ENCODE measurements around the gene FMNL2. TPM values are rescaled to one million over a fixed set of nuclear protein-coding genes. Genes with fewer than 3 reads are reported as not detected.

The FMNL2 gene
- polyA plus RNA-seq, 3 donors: 0.28 to 3.2 (median 0.71) TPM

DNA sequence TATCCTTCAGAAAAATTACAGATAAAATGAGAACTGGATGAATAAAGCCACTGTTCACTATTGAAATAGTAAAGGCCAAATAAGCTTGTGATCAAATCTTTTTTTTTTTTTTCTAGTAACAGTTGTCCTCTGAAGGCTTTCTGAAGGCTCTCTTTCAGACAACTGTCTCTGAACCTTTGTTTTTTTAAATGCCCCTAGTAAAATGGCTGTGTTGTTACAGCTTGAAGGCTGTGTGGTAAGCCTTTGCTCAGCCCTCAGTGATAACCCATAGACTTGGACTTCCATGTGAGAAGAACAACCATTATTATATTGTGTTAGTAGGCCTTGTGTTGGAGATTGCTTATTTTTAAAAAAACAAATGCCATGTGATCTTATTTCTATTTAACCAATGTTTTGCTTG lies 17.6 kb downstream of the FMNL2 start:
- H3K9me3 ChIP-seq (replicated peaks in 1 of 2; ENCODE audit: control insufficient read depth in 1 of 2, insufficient read depth in 1 of 2, low read length in 2 of 2): no peaks in the 10 kb centered on the region
- no peak overlapping the region for H3K9ac ChIP-seq (ENCODE audit: insufficient read depth, low read length, poor library complexity, severe bottlenecking)
- H3K4me1 Mint-ChIP-seq: no peaks in the 10 kb centered on the region
- intact Hi-C loops (cut with micrococcal nuclease): no loop called here
- peaks cover 0 to 3% (median 0%) of the 10 kb centered on the region in 7 donors for H3K9me3 Mint-ChIP-seq
- no peak for DNase-seq
- H3K27ac ChIP-seq (ENCODE audit: low read depth in 1 of 2, low read length in 2 of 2): no peak overlapping the region
- TF ChIP-seq, protein P1, sequence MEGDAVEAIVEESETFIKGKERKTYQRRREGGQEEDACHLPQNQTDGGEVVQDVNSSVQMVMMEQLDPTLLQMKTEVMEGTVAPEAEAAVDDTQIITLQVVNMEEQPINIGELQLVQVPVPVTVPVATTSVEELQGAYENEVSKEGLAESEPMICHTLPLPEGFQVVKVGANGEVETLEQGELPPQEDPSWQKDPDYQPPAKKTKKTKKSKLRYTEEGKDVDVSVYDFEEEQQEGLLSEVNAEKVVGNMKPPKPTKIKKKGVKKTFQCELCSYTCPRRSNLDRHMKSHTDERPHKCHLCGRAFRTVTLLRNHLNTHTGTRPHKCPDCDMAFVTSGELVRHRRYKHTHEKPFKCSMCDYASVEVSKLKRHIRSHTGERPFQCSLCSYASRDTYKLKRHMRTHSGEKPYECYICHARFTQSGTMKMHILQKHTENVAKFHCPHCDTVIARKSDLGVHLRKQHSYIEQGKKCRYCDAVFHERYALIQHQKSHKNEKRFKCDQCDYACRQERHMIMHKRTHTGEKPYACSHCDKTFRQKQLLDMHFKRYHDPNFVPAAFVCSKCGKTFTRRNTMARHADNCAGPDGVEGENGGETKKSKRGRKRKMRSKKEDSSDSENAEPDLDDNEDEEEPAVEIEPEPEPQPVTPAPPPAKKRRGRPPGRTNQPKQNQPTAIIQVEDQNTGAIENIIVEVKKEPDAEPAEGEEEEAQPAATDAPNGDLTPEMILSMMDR (IDR thresholded peaks at IDR 0.05): no peak
- H3K36me3 ChIP-seq (replicated peaks in 1 of 2; ENCODE audit: control insufficient read depth in 1 of 2, insufficient read depth in 2 of 2, low read length in 2 of 2): no peaks in the 10 kb centered on the region
- no peaks in the 10 kb centered on the region for H3K79me2 ChIP-seq (ENCODE audit: insufficient read depth, low read length)
- H3K27me3 Mint-ChIP-seq (ENCODE audit: low read depth in 3 of 3): peaks cover 0 to 1% (median 0%) of the 10 kb centered on the region in 3 donors
- H3K4me3 Mint-ChIP-seq: no peak overlapping the region
- H3K4me2 ChIP-seq (replicated peaks; ENCODE audit: extremely low read depth, low read length, poor library complexity, severe bottlenecking): no peak overlapping the region
- no peak overlapping the region for H2AFZ ChIP-seq (ENCODE audit: insufficient read depth, low read depth, low read length, poor library complexity, severe bottlenecking)
- H3K27me3 ChIP-seq (ENCODE audit: control insufficient read depth in 2 of 2, insufficient read depth in 2 of 2, low read length in 2 of 2): no peaks in the 10 kb centered on the region
- no peak overlapping the region for H3K4me3 ChIP-seq (replicated peaks in 1 of 3; ENCODE audit: low read depth in 2 of 3, low read length in 3 of 3)
- H3K4me1 ChIP-seq (ENCODE audit: control insufficient read depth in 1 of 2, insufficient read depth in 2 of 2, low read length in 2 of 2): no peaks in the 10 kb centered on the region
- no peaks in the 10 kb centered on the region for H3K36me3 Mint-ChIP-seq
- H4K20me1 ChIP-seq (ENCODE audit: insufficient read depth, low read length): no peaks in the 10 kb centered on the region
- H3K27ac Mint-ChIP-seq: no peak overlapping the region

DNA sequence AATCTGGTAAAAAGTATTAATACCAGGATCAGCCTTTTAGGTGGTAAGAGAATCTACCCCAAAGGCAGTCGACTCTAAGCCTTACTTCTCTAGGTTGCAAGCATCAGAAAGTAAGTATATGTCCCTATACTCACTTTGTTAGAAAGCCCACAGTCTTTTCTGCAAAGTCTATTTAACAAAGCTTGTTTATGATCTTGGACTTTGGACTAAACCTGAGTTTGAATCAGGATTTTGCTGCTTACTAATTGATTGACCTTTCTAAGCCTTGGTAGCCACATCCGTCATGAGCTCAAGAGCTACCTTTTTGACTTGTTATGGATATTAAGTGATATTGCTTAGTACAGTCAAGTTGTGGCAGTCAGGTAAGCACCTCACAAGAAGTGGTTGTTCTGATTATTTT lies 18.4 kb downstream of the FMNL2 start:
- no peaks in the 10 kb centered on the region for H3K9me3 ChIP-seq (replicated peaks in 1 of 2; ENCODE audit: control insufficient read depth in 1 of 2, insufficient read depth in 1 of 2, low read length in 2 of 2)
- H2AFZ ChIP-seq (ENCODE audit: insufficient read depth, low read depth, low read length, poor library complexity, severe bottlenecking): no peak overlapping the region
- H3K27me3 ChIP-seq (ENCODE audit: control insufficient read depth in 2 of 2, insufficient read depth in 2 of 2, low read length in 2 of 2): no peaks in the 10 kb centered on the region
- intact Hi-C loops (cut with micrococcal nuclease): no loop called here
- H3K9ac ChIP-seq (ENCODE audit: insufficient read depth, low read length, poor library complexity, severe bottlenecking): no peak overlapping the region
- H3K27ac ChIP-seq (ENCODE audit: low read depth in 1 of 2, low read length in 2 of 2): no peak overlapping the region
- no peak overlapping the region for H3K4me3 Mint-ChIP-seq
- peaks cover 0 to 1% (median 0%) of the 10 kb centered on the region in 3 donors for H3K27me3 Mint-ChIP-seq (ENCODE audit: low read depth in 3 of 3)
- no peaks in the 10 kb centered on the region for H3K79me2 ChIP-seq (ENCODE audit: insufficient read depth, low read length)
- TF ChIP-seq, protein P1 (IDR thresholded peaks at IDR 0.05): no peak
- H3K36me3 ChIP-seq (replicated peaks in 1 of 2; ENCODE audit: control insufficient read depth in 1 of 2, insufficient read depth in 2 of 2, low read length in 2 of 2): no peaks in the 10 kb centered on the region
- no peaks in the 10 kb centered on the region for H3K36me3 Mint-ChIP-seq
- H3K9me3 Mint-ChIP-seq: peaks cover 0 to 3% (median 0%) of the 10 kb centered on the region in 7 donors
- no peaks in the 10 kb centered on the region for H3K4me1 ChIP-seq (ENCODE audit: control insufficient read depth in 1 of 2, insufficient read depth in 2 of 2, low read length in 2 of 2)
- H3K4me2 ChIP-seq (replicated peaks; ENCODE audit: extremely low read depth, low read length, poor library complexity, severe bottlenecking): no peak overlapping the region
- no peak for DNase-seq
- H3K4me3 ChIP-seq (replicated peaks in 1 of 3; ENCODE audit: low read depth in 2 of 3, low read length in 3 of 3): no peak overlapping the region
- WGBS (ENCODE audit: insufficient coverage): no CpG with 5 or more reads among the region's 2 CpGs
- no peak overlapping the region for H3K27ac Mint-ChIP-seq
- no peaks in the 10 kb centered on the region for H4K20me1 ChIP-seq (ENCODE audit: insufficient read depth, low read length)
- H3K4me1 Mint-ChIP-seq: no peaks in the 10 kb centered on the region
